Vagina (tissue), 2 donors: Measurements from ENCODE around the gene RHCG.

Experiments used
- POLR2A ChIP-seq, 2 donors: fragments of 450-650 bp; IDR thresholded peaks; one replicate each; pipeline ENCODE4 v1.6.1; 2017; ENCODE audit warnings: antibody characterized with exemption in 2 of 2, mild to moderate bottlenecking in 2 of 2, moderate library complexity in 2 of 2
- POLR2AphosphoS5 ChIP-seq, 2 donors: sonication (generic); formaldehyde crosslinking; IDR thresholded peaks; one replicate each; pipeline ENCODE4 v1.9.0; 2017; ENCODE audit warnings: antibody characterized with exemption in 2 of 2, mild to moderate bottlenecking in 2 of 2, low read depth in 1 of 2; ENCODE audit not compliant: insufficient read depth in 1 of 2
- TF ChIP-seq, protein P1 (sequence below), 3 experiments: fragments of 450-650 bp in 2 of 3; fragments of 200-600 bp in 1 of 3; sonication (generic) in 1 of 3; IDR thresholded peaks; one replicate each; pipeline ENCODE4 v1.5.1; 2017 to 2019; ENCODE audit warnings: antibody characterized with exemption in 3 of 3, mild to moderate bottlenecking in 2 of 3, moderate library complexity in 2 of 3

DNA sequence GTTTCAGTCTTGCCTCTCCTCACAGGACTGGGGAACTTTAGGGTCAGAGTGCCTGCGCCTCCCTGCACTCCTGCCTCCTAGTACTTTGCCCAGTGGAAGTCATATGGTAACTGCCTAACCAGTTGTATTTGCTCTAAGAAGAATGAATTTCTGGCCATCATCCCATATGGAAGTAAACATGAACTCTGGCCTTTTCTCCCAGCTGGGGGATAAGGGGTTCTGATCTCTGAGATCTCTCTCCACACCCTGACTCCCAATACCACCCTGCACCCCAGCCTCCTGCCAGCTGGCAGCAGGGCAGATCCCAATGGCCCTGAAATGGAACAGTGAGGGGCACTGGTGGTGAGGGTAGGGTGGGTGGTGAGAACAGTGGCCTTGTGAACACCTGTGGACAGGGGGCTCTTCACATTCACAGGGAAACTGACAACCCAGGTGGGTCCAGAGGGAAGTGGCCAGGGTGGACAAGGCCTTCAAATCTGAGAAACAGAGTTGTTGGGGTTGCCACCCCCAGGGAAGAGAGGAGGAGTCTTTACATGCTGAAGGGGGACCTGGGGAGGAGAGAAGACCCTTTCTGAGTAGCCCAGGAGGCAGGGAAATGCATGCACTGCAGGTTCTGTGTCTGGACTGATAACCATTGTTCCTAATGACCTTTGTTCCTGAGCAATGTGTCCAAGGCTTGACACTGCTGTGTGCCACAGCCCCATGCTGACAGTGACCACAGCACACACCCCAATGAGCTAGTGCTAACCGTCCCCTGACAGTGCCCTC is 36.9 kb downstream of the RHCG start:
- TF ChIP-seq POLR2AphosphoS5 (IDR thresholded peaks at IDR 0.05; ENCODE audit: insufficient read depth in 1 of 2, low read depth in 1 of 2) (no peak), POLR2A (IDR thresholded peaks at IDR 0.05) (no peak)
- TF ChIP-seq, protein P1, sequence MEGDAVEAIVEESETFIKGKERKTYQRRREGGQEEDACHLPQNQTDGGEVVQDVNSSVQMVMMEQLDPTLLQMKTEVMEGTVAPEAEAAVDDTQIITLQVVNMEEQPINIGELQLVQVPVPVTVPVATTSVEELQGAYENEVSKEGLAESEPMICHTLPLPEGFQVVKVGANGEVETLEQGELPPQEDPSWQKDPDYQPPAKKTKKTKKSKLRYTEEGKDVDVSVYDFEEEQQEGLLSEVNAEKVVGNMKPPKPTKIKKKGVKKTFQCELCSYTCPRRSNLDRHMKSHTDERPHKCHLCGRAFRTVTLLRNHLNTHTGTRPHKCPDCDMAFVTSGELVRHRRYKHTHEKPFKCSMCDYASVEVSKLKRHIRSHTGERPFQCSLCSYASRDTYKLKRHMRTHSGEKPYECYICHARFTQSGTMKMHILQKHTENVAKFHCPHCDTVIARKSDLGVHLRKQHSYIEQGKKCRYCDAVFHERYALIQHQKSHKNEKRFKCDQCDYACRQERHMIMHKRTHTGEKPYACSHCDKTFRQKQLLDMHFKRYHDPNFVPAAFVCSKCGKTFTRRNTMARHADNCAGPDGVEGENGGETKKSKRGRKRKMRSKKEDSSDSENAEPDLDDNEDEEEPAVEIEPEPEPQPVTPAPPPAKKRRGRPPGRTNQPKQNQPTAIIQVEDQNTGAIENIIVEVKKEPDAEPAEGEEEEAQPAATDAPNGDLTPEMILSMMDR (IDR thresholded peaks at IDR 0.05), result no peak
